ENCODE results near the gene COL4A3.

DNA sequence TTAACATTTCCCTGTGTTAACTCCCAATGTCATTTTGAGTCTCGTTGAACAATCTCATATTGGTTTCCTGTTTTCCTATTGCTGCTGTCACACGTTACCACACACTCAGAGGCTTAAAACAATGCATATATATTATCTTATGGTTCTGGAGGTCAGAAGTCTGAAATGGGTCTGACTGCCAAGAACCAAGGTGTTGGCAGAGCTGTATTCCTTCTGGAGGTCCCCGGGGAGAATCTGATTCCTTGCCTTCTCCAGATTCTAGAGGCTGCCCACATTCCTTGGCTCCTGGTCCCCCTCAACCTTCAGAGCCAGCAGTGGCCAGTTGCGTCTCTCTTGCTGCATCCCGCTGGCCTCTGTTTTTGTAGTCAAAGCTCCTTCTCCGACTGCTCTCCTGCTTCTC, 18.0 kb upstream of the COL4A3 start:
- TF ChIP-seq EZH2 (IDR thresholded peaks at IDR 0.05; ENCODE audit: borderline replicate concordance, low read length) (no peak), CTCF (IDR thresholded peaks at IDR 0.05; ENCODE audit: low read length) (no peak)

Data from OCI-LY1 (cell line).